ENCODE measurements around the gene CDR2L. TPM values are rescaled to one million over a fixed set of nuclear protein-coding genes. Genes with fewer than 3 reads are reported as not detected.
A peak's percentile ranks its signal among the peaks of the same experiment; 100 is the strongest.

Gene CDR2L
- total and polyA plus RNA-seq, 9 donors = 3.4 to 12.2 (median 8.8) TPM

DNA sequence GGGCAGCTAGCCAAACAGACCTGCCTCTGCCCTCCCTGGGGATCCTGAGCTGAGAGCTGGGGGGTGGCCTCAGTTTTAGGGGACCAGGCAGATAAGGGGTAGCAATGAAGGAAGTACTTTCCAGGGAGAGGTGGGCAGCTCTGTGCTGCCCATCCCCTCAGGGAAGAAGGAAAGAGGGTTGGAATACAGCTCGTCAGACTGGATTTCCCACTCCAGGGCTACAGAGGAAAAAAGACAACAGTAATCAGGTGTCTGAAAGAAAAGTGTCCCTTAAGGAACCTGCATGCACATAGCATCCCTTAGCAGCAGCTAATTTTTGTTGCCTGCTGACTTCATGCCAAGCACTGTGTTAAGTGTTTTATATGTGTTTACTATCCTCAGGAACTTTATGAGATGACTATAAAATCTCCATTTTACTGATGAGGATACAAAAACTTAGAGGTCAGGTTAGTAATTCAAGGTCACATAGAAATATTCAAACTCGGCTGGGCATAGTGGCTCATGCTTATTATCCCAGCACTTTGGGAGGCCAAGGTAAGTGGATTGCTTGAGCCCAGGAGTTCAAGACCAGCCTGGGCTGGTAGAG, 21.8 kb downstream of the CDR2L start:
- Histone ChIP-seq H3K36me3 (ENCODE audit: control insufficient read depth, insufficient read depth, low read length) (peaks cover 4% of the 10 kb centered on the region), H3K4me3 (ENCODE audit: low read length) (no peak overlapping the region), H3K9me3 (replicated peaks; ENCODE audit: control insufficient read depth, low read depth, low read length) (no peaks in the 10 kb centered on the region), H3K27ac (ENCODE audit: low read length) (no peak overlapping the region), H3K27me3 (ENCODE audit: control insufficient read depth, insufficient read depth, low read length) (no peaks in the 10 kb centered on the region), H3K4me1 (ENCODE audit: control insufficient read depth, insufficient read depth, low read length) (peaks cover 28% of the 10 kb centered on the region)
- no peak for DNase-seq
- no CpG with 5 or more reads among the region's 2 CpGs for WGBS (ENCODE audit: insufficient coverage)

DNA sequence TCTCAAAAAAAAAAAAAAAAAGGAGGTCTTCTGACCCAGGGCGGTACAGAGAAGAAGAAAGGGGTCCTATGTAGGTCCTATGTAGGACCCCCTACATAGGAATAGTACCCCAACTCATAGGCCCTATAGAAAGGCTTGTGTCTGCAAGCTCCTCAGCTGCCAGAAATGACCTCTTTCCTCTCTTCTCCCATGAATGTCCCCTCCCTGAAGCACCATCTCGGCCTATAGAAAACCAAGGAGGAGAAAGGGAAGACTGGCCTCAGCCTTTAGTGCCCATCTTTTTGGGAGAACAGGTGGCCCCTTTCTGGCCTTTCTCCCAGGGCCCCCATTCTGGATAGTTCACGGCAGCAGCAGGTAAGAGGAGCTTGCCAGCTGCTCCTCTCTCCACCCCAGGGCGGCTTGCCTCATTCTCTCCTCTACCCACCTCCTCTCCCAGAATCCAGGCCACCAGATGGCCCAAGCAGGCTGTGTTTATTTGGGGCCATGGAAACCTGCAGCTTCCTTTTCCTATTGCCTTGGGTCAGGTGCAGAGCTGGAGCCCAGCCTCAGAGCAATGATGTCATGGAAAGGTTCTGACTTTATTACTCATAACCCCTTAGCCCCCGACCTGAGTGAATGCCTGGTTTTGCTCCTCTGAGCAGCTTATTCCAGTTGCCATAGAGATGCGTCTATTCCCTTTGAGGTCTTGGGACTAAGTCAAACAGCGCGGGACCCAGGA, 23.4 kb downstream of the CDR2L start:
- Histone ChIP-seq H3K4me3 (ENCODE audit: low read length) (peak overlapping the region; percentile 81), H3K9me3 (replicated peaks; ENCODE audit: control insufficient read depth, low read depth, low read length) (no peaks in the 10 kb centered on the region), H3K27me3 (ENCODE audit: control insufficient read depth, insufficient read depth, low read length) (no peaks in the 10 kb centered on the region), H3K4me1 (ENCODE audit: control insufficient read depth, insufficient read depth, low read length) (peaks cover 28% of the 10 kb centered on the region), H3K36me3 (ENCODE audit: control insufficient read depth, insufficient read depth, low read length) (no peaks in the 10 kb centered on the region), H3K27ac (ENCODE audit: low read length) (peak overlapping the region; percentile 99)
- peak; percentile 94 for DNase-seq
- WGBS (ENCODE audit: insufficient coverage) = 36% methylated on average over 4 of the region's 8 CpGs

DNA sequence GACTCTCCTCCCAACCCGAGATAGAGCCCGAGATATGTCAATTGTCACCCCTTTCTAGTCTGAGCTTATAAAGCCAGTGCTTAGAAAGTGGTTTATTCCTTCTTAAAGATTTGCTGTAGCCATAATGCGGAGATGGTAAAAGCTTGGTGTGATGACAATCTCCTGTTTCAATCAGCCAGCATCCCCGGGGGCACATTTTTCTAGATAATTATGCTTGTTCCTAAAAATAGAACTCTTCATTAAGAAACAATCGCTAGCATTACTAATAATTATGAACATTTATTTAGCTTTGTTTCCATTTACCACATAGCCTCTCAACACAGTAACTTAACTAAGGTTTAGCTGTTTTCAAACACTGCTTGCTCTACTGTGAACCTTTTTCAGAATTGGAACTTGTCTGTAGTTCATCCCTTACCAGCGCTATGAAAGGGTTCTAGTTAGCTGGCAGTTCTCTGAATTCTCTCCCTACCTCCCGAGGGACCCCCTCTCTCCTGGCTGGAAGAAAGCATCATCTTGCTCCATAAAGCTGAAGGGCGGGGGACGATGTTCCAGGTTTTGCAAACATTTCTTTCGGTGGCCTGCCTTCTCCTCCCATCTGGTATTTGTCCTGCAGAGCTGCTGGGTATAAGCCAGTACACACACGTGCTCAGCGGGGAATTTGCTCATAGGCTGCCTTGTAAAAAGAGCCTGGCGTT, 24.1 kb downstream of the CDR2L start:
- H3K36me3 ChIP-seq (ENCODE audit: control insufficient read depth, insufficient read depth, low read length) = peaks cover 2% of the 10 kb centered on the region
- H3K4me1 ChIP-seq (ENCODE audit: control insufficient read depth, insufficient read depth, low read length) = peaks cover 28% of the 10 kb centered on the region
- DNase-seq = peak; percentile 94
- peak overlapping the region; percentile 81 for H3K4me3 ChIP-seq (ENCODE audit: low read length)
- no peaks in the 10 kb centered on the region for H3K27me3 ChIP-seq (ENCODE audit: control insufficient read depth, insufficient read depth, low read length)
- 13% methylated on average over 6 of the region's 13 CpGs for WGBS (ENCODE audit: insufficient coverage)
- no peaks in the 10 kb centered on the region for H3K9me3 ChIP-seq (replicated peaks; ENCODE audit: control insufficient read depth, low read depth, low read length)
- H3K27ac ChIP-seq (ENCODE audit: low read length) = peak overlapping the region; percentile 99

DNA sequence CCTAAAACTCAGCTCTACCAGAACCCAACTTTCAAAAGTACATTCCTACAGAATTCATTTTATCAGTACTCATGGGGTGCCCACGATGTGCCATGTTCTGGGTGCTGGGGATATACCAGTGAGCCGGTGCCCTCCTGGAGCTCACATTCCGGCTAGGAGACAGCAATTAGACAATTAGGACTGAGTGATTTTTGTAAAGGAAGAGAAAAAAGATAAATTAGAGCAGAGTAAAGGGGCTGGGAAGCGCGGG, 24.6 kb downstream of the CDR2L start:
- 18% methylated on average over 5 of the region's 5 CpGs for WGBS (ENCODE audit: insufficient coverage)

DNA sequence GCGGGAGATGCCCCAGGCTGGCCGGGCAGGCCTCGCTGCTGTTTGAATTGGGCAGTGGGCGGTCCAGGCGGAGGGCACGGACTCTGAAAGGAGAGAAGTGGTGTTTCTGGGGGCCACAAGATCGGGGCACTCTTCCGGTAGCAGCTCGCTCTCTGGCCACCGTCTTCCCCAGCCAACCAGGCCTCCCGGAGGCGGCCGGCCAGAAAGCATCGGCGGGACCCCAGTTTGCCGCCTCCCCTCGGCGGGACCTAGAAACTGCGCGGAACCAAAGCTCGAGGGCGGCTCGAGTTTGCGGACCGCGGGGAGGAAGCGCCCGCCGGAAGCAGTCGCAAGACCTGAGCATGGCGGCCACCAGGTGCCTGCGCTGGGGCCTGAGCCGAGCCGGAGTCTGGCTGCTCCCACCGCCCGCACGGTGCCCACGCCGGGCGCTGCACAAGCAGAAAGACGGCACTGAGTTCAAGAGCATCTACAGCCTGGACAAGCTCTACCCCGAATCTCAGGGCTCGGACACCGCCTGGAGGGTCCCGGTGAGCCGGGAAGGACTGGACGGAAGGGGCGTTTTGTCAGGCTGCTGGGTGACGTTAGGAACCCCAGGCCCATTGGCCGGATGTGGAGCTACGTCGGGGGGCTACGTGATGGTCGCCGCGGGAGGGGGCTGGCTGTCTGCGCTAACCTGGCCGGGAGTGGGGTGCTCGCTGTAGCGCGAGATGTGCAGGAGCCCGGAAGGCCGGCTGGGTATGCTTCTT, 25.1 kb downstream of the CDR2L start, which contains the start of gene MRPL58:
Gene MRPL58, plus strand, starts transcription at position 325 of the 746 bp plus-strand sequence. Its CDS starts 17 bp downstream, at position 342.
- DNase-seq = peak; percentile 94
- no peaks in the 10 kb centered on the region for H3K9me3 ChIP-seq (replicated peaks; ENCODE audit: control insufficient read depth, low read depth, low read length)
- WGBS (ENCODE audit: insufficient coverage) = under 1% methylated on average over 57 of the region's 63 CpGs

More for the DNA sequence above, 24.6 kb downstream of the CDR2L start:
- Histone ChIP-seq H3K4me3 (ENCODE audit: low read length) (peak overlapping the region; percentile 81), H3K36me3 (ENCODE audit: control insufficient read depth, insufficient read depth, low read length) (peaks cover 6% of the 10 kb centered on the region), H3K27me3 (ENCODE audit: control insufficient read depth, insufficient read depth, low read length) (no peaks in the 10 kb centered on the region), H3K27ac (ENCODE audit: low read length) (peak overlapping the region; percentile 99), H3K4me1 (ENCODE audit: control insufficient read depth, insufficient read depth, low read length) (peaks cover 28% of the 10 kb centered on the region), H3K9me3 (replicated peaks; ENCODE audit: control insufficient read depth, low read depth, low read length) (no peaks in the 10 kb centered on the region)
- DNase-seq = no peak

DNA sequence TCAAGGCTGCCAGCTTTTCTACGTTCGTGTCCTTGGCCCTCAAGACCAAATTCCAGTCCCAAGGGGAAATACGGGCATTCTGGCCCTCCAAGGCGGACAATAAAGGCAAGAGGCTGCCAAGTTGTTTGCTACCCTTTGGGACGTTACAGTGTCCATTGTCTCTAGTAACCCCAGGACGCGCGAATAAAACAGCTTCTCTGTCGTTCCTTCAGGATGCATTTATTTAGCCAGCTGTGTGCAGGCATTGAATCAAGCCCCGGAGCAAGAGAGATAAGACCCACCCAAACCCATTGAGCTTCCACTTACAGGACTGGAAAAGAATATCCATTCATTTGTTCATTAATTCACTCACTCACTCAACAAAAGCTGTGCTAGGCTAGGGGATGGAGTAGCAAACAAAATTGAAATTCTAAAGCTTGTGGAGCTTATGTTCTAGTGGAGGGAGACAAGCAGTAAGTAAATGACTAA, 25.7 kb downstream of the CDR2L start:
- Histone ChIP-seq H3K4me3 (ENCODE audit: low read length) (peak overlapping the region; percentile 81), H3K4me1 (ENCODE audit: control insufficient read depth, insufficient read depth, low read length) (peaks cover 28% of the 10 kb centered on the region), H3K9me3 (replicated peaks; ENCODE audit: control insufficient read depth, low read depth, low read length) (no peaks in the 10 kb centered on the region), H3K36me3 (ENCODE audit: control insufficient read depth, insufficient read depth, low read length) (peaks cover 8% of the 10 kb centered on the region), H3K27ac (ENCODE audit: low read length) (peak overlapping the region; percentile 99), H3K27me3 (ENCODE audit: control insufficient read depth, insufficient read depth, low read length) (no peaks in the 10 kb centered on the region)
- WGBS (ENCODE audit: insufficient coverage) = 2% methylated on average over 8 of the region's 10 CpGs
- no peak for DNase-seq

More for the DNA sequence above, 25.1 kb downstream of the CDR2L start, which contains the start of gene MRPL58:
- H3K27ac ChIP-seq (ENCODE audit: low read length) = peak within 1 kb of the TSS; percentile 99
- H3K4me3 ChIP-seq (ENCODE audit: low read length) = peak within 1 kb of the TSS; percentile 81
- peaks cover 28% of the 10 kb centered on the region for H3K4me1 ChIP-seq (ENCODE audit: control insufficient read depth, insufficient read depth, low read length)
- peaks cover 8% of the 10 kb centered on the region for H3K36me3 ChIP-seq (ENCODE audit: control insufficient read depth, insufficient read depth, low read length)
- H3K27me3 ChIP-seq (ENCODE audit: control insufficient read depth, insufficient read depth, low read length) = no peaks in the 10 kb centered on the region

DNA sequence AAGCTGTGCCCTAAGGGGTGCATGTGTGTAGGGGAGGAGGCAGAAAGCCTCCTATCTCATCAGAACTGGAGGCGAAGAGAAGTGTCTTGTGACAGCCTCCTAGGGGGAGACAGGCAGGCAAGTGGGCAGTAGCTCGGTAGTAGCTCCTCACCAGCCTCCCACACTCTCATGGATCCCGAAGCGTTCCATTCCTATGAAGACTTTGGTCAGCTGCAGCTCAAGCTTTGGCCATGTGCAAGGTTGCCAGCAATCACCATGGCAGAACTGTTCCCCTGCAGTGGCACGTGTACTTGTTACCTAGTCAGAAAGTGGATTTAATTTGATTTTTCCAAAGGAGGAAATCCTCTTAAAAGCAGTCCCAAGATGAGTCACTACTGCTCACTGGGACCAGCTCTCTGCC, 31.7 kb downstream of the CDR2L start:
- H3K9me3 ChIP-seq (replicated peaks; ENCODE audit: control insufficient read depth, low read depth, low read length) = no peaks in the 10 kb centered on the region
- peaks cover 43% of the 10 kb centered on the region for H3K36me3 ChIP-seq (ENCODE audit: control insufficient read depth, insufficient read depth, low read length)
- no peaks in the 10 kb centered on the region for H3K4me1 ChIP-seq (ENCODE audit: control insufficient read depth, insufficient read depth, low read length)
- no peak for DNase-seq
- no peaks in the 10 kb centered on the region for H3K27me3 ChIP-seq (ENCODE audit: control insufficient read depth, insufficient read depth, low read length)
- H3K27ac ChIP-seq (ENCODE audit: low read length) = no peak overlapping the region
- 84% methylated on average over 2 of the region's 5 CpGs for WGBS (ENCODE audit: insufficient coverage)
- H3K4me3 ChIP-seq (ENCODE audit: low read length) = no peak overlapping the region

DNA sequence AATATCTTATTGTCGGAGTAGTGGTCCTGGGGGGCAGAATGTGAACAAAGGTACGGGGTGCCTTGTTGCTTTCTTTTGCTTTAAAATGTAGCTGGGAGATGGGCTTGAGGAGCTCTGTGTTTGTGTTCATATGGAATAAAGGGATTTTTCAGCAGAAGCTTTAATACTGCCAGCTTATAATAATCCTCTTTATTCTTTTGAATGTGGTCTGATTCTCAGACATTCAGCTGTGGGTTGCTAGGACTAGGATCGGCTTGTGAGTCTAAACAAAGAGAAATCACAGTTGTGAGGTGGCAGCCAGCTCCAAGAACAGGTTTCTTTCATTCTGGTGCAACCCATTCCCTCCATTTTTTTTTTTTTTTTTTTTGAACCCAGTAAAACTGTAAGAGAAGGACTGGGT, 32.3 kb downstream of the CDR2L start:
- Histone ChIP-seq H3K4me3 (ENCODE audit: low read length) (no peak overlapping the region), H3K36me3 (ENCODE audit: control insufficient read depth, insufficient read depth, low read length) (peaks cover 43% of the 10 kb centered on the region), H3K27ac (ENCODE audit: low read length) (no peak overlapping the region), H3K27me3 (ENCODE audit: control insufficient read depth, insufficient read depth, low read length) (no peaks in the 10 kb centered on the region), H3K4me1 (ENCODE audit: control insufficient read depth, insufficient read depth, low read length) (no peaks in the 10 kb centered on the region), H3K9me3 (replicated peaks; ENCODE audit: control insufficient read depth, low read depth, low read length) (no peaks in the 10 kb centered on the region)
- no peak for DNase-seq
- WGBS (ENCODE audit: insufficient coverage) = no CpG with 5 or more reads among the region's 3 CpGs

DNA sequence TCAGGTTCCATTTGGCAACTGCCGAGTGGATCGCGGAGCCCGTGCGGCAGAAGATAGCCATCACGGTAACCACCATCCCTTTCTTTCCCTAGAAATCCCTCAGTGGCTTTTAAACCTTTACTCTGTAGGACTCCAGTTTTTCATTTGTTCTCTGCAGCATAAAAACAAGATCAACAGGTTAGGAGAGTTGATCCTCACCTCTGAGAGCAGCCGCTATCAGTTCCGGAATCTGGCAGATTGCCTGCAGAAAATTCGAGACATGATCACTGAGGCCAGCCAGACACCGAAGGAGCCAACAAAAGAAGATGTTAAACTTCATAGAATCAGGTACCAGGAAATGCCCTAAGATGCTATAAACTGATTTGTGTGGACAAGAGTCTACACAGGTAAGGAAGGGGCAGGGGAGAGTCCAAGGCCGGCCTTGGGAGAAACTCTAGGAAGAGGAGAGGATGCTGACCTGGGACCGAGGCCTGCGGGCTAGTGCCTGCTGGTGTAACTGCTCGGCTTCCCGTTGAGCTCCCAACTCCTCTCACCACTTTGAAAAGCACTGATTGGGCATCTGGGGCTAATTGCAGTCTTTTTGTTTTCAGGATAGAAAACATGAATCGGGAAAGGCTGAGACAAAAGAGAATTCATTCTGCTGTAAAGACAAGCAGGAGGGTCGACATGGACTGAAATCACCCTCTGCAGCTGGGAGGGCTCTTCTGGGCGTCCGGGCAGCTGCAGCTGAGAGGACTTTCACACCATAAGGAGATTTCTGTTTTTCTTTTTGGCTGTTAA, 33.1 kb downstream of the CDR2L start:
- 96% methylated on average over 12 of the region's 19 CpGs for WGBS (ENCODE audit: insufficient coverage)
- H3K4me3 ChIP-seq (ENCODE audit: low read length) = no peak overlapping the region
- H3K27ac ChIP-seq (ENCODE audit: low read length) = no peak overlapping the region
- no peaks in the 10 kb centered on the region for H3K4me1 ChIP-seq (ENCODE audit: control insufficient read depth, insufficient read depth, low read length)
- H3K36me3 ChIP-seq (ENCODE audit: control insufficient read depth, insufficient read depth, low read length) = peaks cover 43% of the 10 kb centered on the region
- no peaks in the 10 kb centered on the region for H3K27me3 ChIP-seq (ENCODE audit: control insufficient read depth, insufficient read depth, low read length)
- no peak for DNase-seq
- H3K9me3 ChIP-seq (replicated peaks; ENCODE audit: control insufficient read depth, low read depth, low read length) = no peaks in the 10 kb centered on the region
